Measurements from ENCODE around the gene PACC1.

DNA sequence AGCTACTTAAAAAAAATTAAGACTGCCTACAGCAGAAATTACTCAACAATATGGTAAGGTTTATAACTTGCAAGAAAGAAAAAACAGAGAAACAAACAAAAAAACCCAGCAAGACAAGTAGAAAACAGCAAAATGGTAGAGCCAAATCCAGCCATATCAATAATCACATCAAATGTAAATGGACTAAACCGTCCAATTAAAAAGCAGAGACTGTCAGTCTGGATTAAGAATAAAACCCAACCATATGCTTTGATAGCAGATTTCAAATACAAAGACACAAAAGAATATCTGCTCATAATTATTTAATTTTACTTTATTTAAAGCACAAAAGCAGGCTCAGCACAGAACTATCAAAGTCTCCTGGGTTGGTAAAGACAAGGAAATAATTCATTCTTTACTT is 17.5 kb downstream of the PACC1 start:
- TF ChIP-seq, protein P1, sequence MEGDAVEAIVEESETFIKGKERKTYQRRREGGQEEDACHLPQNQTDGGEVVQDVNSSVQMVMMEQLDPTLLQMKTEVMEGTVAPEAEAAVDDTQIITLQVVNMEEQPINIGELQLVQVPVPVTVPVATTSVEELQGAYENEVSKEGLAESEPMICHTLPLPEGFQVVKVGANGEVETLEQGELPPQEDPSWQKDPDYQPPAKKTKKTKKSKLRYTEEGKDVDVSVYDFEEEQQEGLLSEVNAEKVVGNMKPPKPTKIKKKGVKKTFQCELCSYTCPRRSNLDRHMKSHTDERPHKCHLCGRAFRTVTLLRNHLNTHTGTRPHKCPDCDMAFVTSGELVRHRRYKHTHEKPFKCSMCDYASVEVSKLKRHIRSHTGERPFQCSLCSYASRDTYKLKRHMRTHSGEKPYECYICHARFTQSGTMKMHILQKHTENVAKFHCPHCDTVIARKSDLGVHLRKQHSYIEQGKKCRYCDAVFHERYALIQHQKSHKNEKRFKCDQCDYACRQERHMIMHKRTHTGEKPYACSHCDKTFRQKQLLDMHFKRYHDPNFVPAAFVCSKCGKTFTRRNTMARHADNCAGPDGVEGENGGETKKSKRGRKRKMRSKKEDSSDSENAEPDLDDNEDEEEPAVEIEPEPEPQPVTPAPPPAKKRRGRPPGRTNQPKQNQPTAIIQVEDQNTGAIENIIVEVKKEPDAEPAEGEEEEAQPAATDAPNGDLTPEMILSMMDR (conservative IDR thresholded peaks at IDR 0.05), result no peak
- TF ChIP-seq EZH2 (IDR thresholded peaks at IDR 0.05; ENCODE audit: low read depth), result no peak
